Brain microvascular endothelial cell (primary cell): ENCODE results near the gene ADAMTSL2.
A peak's percentile ranks its signal among the peaks of the same experiment; 100 is the strongest.

Experiments
- DNase-seq: peaks from one replicate; pipeline ENCODE4 v3.0.0-alpha.2; 2020
- H3K27ac ChIP-seq: fragments of 250-450 bp; sonication (Bioruptor Pico); 2 replicates; pipeline ENCODE4 v1.5.1; 2020; ENCODE audit warnings: mild to moderate bottlenecking, moderate library complexity
- H3K27me3 ChIP-seq: fragments of 250-450 bp; sonication (Bioruptor Pico); replicated peaks from 2 replicates; pipeline ENCODE4 v1.5.1; 2020; ENCODE audit warnings: mild to moderate bottlenecking
- H3K36me3 ChIP-seq: fragments of 250-450 bp; sonication (Bioruptor Pico); replicated peaks from 2 replicates; pipeline ENCODE4 v1.5.1; 2020; ENCODE audit warnings: mild to moderate bottlenecking
- H3K4me3 ChIP-seq: 2 replicates; pipeline ENCODE4 v1.5.1; 2011; ENCODE audit warnings: low read depth, mild to moderate bottlenecking, control low read depth, low read length, moderate library complexity
- CTCF ChIP-seq: IDR thresholded peaks from 2 replicates; pipeline ENCODE4 v1.5.1; 2011; ENCODE audit warnings: low read depth, mild to moderate bottlenecking, moderate library complexity, low read length, control low read depth, inconsistent platforms; ENCODE audit errors: missing control alignments
- in situ Hi-C: cut with HindIII; loops from 2 replicates; pipeline ENCODE4 v1.10.0; 2017; ENCODE audit warnings: low sequenced_read_pairs, low pct_ligation_motif_present

Gene ADAMTSL2

GRCh38 chr9:133529874-133530273 lies 4.6 kb upstream of the ADAMTSL2 start:
- DNase-seq, result no peak
- no peaks in the 10 kb centered on the region for H3K36me3 ChIP-seq
- peaks cover 17% of the 10 kb centered on the region for H3K27me3 ChIP-seq
- H3K4me3 ChIP-seq, result no peak overlapping the region
- no peak overlapping the region for H3K27ac ChIP-seq
- in situ Hi-C loops, result no loop called here
- no peak for TF ChIP-seq CTCF

GRCh38 chr9:133531293-133531692 lies 3.2 kb upstream of the ADAMTSL2 start:
- H3K27me3 ChIP-seq, result peaks cover 17% of the 10 kb centered on the region
- no peak overlapping the region for H3K4me3 ChIP-seq
- no peak for DNase-seq
- H3K27ac ChIP-seq, result no peak overlapping the region
- no peaks in the 10 kb centered on the region for H3K36me3 ChIP-seq
- TF ChIP-seq CTCF, result no peak
- in situ Hi-C loops, result no loop called here

GRCh38 chr9:133532937-133533668 lies 1.4 kb upstream of the ADAMTSL2 start:
- DNase-seq, result peak; percentile 40
- peaks cover 12% of the 10 kb centered on the region for H3K27me3 ChIP-seq
- peak; percentile 71 for TF ChIP-seq CTCF
- no peak overlapping the region for H3K27ac ChIP-seq
- in situ Hi-C loops, result no loop called here
- H3K4me3 ChIP-seq, result no peak overlapping the region
- H3K36me3 ChIP-seq, result no peaks in the 10 kb centered on the region

- DNase-seq, result no peak
- no peaks in the 10 kb centered on the region for H3K36me3 ChIP-seq
- no peak overlapping the region for H3K4me3 ChIP-seq
- H3K27ac ChIP-seq, result no peak overlapping the region
- TF ChIP-seq CTCF, result no peak
- in situ Hi-C loops, result no loop called here
- H3K27me3 ChIP-seq, result peaks cover 6% of the 10 kb centered on the region
These were observed 647 bp upstream of the ADAMTSL2 start for GRCh38 chr9:133533857-133534256.

GRCh38 chr9:133535306-133535877 lies 888 bp downstream of the ADAMTSL2 start:
- Histone ChIP-seq H3K27me3 (no peaks in the 10 kb centered on the region), H3K4me3 (no peak overlapping the region), H3K36me3 (no peaks in the 10 kb centered on the region), H3K27ac (no peak overlapping the region)
- TF ChIP-seq CTCF, result no peak
- in situ Hi-C loops, result no loop called here
- DNase-seq, result no peak
